HepG2 (cell line): ENCODE measurements around the gene PLXNA3. TPM values are rescaled to one million over a fixed set of nuclear protein-coding genes. Genes with fewer than 3 reads are reported as not detected.

Source experiments
- ATAC-seq: fragments of 200-7000 bp; cut with Tn5 transposase; 3 replicates; pipeline ENCODE4 v1.9.1; 2020; ENCODE audit warnings: mild to moderate bottlenecking, moderate library complexity
- BruUV-seq: library from RNA; stranded (reverse); fragments of 400-500 nt; replicated peaks from 2 replicates; lab custom pipeline; 2021; lab: Mats Ljungman, UMichigan
- CTCF ChIA-PET: fragments of 300-600 bp; formaldehyde crosslinking; extraction: SDS; loops from one replicate; lab custom pipeline; 2021; ENCODE audit warnings: low total read pairs, inconsistent platforms, low intra/inter-chr PET ratio; lab: Yijun Ruan, JAX
- POLR2A ChIA-PET: fragments of 350-600 bp; sonication (Branson Sonifier 250); formaldehyde crosslinking; loops from one replicate; lab custom pipeline; 2020; ENCODE audit warnings: antibody characterized with exemption, inconsistent platforms; lab: Yijun Ruan, JAX
- DNase-seq: peaks from one replicate; pipeline ENCODE4 v3.0.0-alpha.2; 2015; ENCODE audit warnings: low spot score
- FAIRE-seq: peaks from 3 replicates; lab custom pipeline; 2011; peaks lifted over from hg19 to GRCh38; lab: Jason Lieb, UNC
- H2AFZ ChIP-seq: one replicate; pipeline ENCODE4 v1.6.1; 2011; ENCODE audit warnings: low read length, inconsistent platforms
- H3K27ac ChIP-seq: fragments of 300-600 bp; 3 replicates; pipeline ENCODE4 v1.8.0; 2011; ENCODE audit warnings: mixed run types, mild to moderate bottlenecking, mixed read lengths, low read length, inconsistent platforms; ENCODE audit not compliant: insufficient read depth; ENCODE audit errors: extremely low read length
- H3K27me3 ChIP-seq, 2 experiments: fragments of 200-600 bp in 1 of 2; 2 replicates in 1 of 2; 3 replicates in 1 of 2; pipeline versions ENCODE4 v1.6.0 to v1.8.0; 2011; ENCODE audit warnings: low read length in 2 of 2, mild to moderate bottlenecking in 2 of 2, moderate library complexity in 2 of 2, inconsistent platforms in 1 of 2; ENCODE audit not compliant: insufficient read depth in 2 of 2, control insufficient read depth in 1 of 2
- H3K36me3 ChIP-seq, 2 experiments: fragments of 200-600 bp in 1 of 2; replicated peaks in 1 of 2; 2 replicates in 1 of 2; 3 replicates in 1 of 2; pipeline versions ENCODE4 v1.5.1 to v1.8.0; 2011; ENCODE audit warnings: low read length in 2 of 2, inconsistent platforms in 1 of 2; ENCODE audit not compliant: insufficient read depth in 2 of 2, control insufficient read depth in 1 of 2
- H3K4me1 ChIP-seq: 2 replicates; pipeline ENCODE4 v1.5.1; 2012; ENCODE audit warnings: low read length, inconsistent platforms; ENCODE audit not compliant: insufficient read depth
- H3K4me2 ChIP-seq: 2 replicates; pipeline ENCODE4 v1.6.0; 2011; ENCODE audit warnings: low read depth, low read length, inconsistent platforms
- H3K4me3 ChIP-seq, 3 experiments: fragments of 200-600 bp in 1 of 3; sonication (generic), shearing (Covaris generic) in 1 of 3; replicated peaks in 1 of 3; 2 replicates each; pipeline ENCODE4 v1.5.1; 2011 to 2016; ENCODE audit warnings: low read length in 3 of 3, inconsistent platforms in 2 of 3, low read depth in 2 of 3, mild to moderate bottlenecking in 2 of 3, control low read depth in 1 of 3, mixed read lengths in 1 of 3; ENCODE audit not compliant: insufficient read depth in 1 of 3
- H3K79me2 ChIP-seq: one replicate; pipeline ENCODE4 v1.6.1; 2011; ENCODE audit warnings: low read length, inconsistent platforms; ENCODE audit not compliant: insufficient read depth
- H3K9ac ChIP-seq: 2 replicates; pipeline ENCODE4 v1.6.0; 2011; ENCODE audit warnings: mild to moderate bottlenecking, low read depth, low read length, inconsistent platforms; ENCODE audit not compliant: insufficient read depth
- H3K9me3 ChIP-seq: 2 replicates; pipeline ENCODE4 v1.5.1; 2012; ENCODE audit warnings: mild to moderate bottlenecking, low read length
- H4K20me1 ChIP-seq: 2 replicates; pipeline ENCODE4 v1.6.0; 2011; ENCODE audit warnings: inconsistent platforms, mild to moderate bottlenecking, low read length, moderate library complexity; ENCODE audit not compliant: insufficient read depth
- ATM ChIP-seq: fragments of 450-650 bp; IDR thresholded peaks from 2 replicates; pipeline ENCODE4 v1.7.1; 2017; ENCODE audit warnings: mild to moderate bottlenecking, borderline replicate concordance
- FOXM1 ChIP-seq: sonication (generic); formaldehyde crosslinking; IDR thresholded peaks from 2 replicates; pipeline ENCODE4 v1.5.0; 2020; ENCODE audit warnings: missing genetic modification reagents
- GATA4 ChIP-seq: sonication (generic); IDR thresholded peaks from 2 replicates; pipeline ENCODE4 v1.6.1; 2016; ENCODE audit warnings: antibody characterized with exemption, low read depth, borderline replicate concordance
- IRX3 ChIP-seq: sonication (generic); formaldehyde crosslinking; IDR thresholded peaks from 2 replicates; pipeline ENCODE4 v1.8.1; 2023; ENCODE audit warnings: mild to moderate bottlenecking, low read depth, missing genetic modification reagents, borderline replicate concordance
- KDM3A ChIP-seq: IDR thresholded peaks from 2 replicates; pipeline ENCODE4 v1.6.1; 2018; ENCODE audit warnings: low read depth, missing compliant biosample characterization
- NBN ChIP-seq: fragments of 450-650 bp; conservative IDR thresholded peaks from 2 replicates; pipeline ENCODE4 v1.6.1; 2017
- SIX1 ChIP-seq: sonication (generic); formaldehyde crosslinking; IDR thresholded peaks from 2 replicates; pipeline ENCODE4 v1.4.0; 2020; ENCODE audit warnings: missing genetic modification reagents, borderline replicate concordance
- THAP7 ChIP-seq: sonication (generic); formaldehyde crosslinking; IDR thresholded peaks from 2 replicates; pipeline ENCODE4 v1.8.1; 2023; ENCODE audit warnings: mild to moderate bottlenecking, missing genetic modification reagents
- ZNF3 ChIP-seq: IDR thresholded peaks from 2 replicates; pipeline ENCODE4 v1.7.0; 2017; ENCODE audit warnings: inconsistent platforms
- ZNF431 ChIP-seq: sonication (generic); formaldehyde crosslinking; IDR thresholded peaks from 2 replicates; pipeline ENCODE4 v1.9.0; 2022; ENCODE audit warnings: missing genetic modification reagents, low read depth, mild to moderate bottlenecking, borderline replicate concordance
- ZNF749 ChIP-seq: sonication (generic); formaldehyde crosslinking; IDR thresholded peaks from 2 replicates; pipeline ENCODE4 v1.8.0; 2022; ENCODE audit warnings: mild to moderate bottlenecking, missing genetic modification reagents, moderate library complexity, borderline replicate concordance
- ZSCAN12 ChIP-seq: sonication (generic); formaldehyde crosslinking; IDR thresholded peaks from 2 replicates; pipeline ENCODE4 v1.9.0; 2021; ENCODE audit warnings: mild to moderate bottlenecking, missing genetic modification reagents
- whole genome bisulfite sequencing: methylation state at CpG from one replicate; pipeline ENCODE4 v1.1.6; 2017; ENCODE audit warnings: low lambda C conversion rate; 5-methylcytosine and 5-hydroxymethylcytosine counted together
- in situ Hi-C: cut with HindIII; loops from 2 replicates; pipeline ENCODE4 v1.10.0; 2017; ENCODE audit warnings: low pct_unique_long_range_greater_than_20kb; ENCODE audit not compliant: extremely low pct_ligation_motif_present
- intact Hi-C: fragments of 100-400 bp; cut with micrococcal nuclease; formaldehyde crosslinking; loops from one replicate; pipeline ENCODE4 v1.10.0; 2022; ENCODE audit not compliant: unreplicated experiment
- polyA plus RNA-seq, 8 experiments: library from polyadenylated mRNA; depleted of rRNA in 3 of 8; stranded (reverse) in 7 of 8; unstranded in 1 of 8; fragments of >200 nt; fragmentation: Illumina TruSeq in 4 of 8; extraction: Trizol in 4 of 8; gene quantifications; 2 replicates each; pipeline versions ENCODE4 v1.2.1 to v1.2.3, GENCODE V29; 2011 to 2016; ENCODE audit warnings: low read depth in 4 of 8, missing spikeins in 1 of 8, mixed read lengths in 1 of 8; ENCODE audit not compliant: insufficient read depth in 1 of 8
- total RNA-seq, 5 experiments: library from RNA; depleted of rRNA; stranded (reverse); fragments of >200 nt; fragmentation: Illumina TruSeq; extraction: Trizol; gene quantifications; 2 replicates each; pipeline ENCODE4 v1.2.3, GENCODE V29; 2016; ENCODE audit warnings: low read depth in 1 of 5
- TF ChIP-seq, protein P1 (sequence below): sonication (generic); formaldehyde crosslinking; conservative IDR thresholded peaks from 2 replicates; pipeline ENCODE4 v1.8.0; 2022; ENCODE audit warnings: missing genetic modification reagents

The PLXNA3 gene
- total and polyA plus RNA-seq, 2 of the 13 experiments (the other 11 are each of a cell fraction or from before 2014, with no cell fraction given): 5.8 to 20.6 TPM

DNA sequence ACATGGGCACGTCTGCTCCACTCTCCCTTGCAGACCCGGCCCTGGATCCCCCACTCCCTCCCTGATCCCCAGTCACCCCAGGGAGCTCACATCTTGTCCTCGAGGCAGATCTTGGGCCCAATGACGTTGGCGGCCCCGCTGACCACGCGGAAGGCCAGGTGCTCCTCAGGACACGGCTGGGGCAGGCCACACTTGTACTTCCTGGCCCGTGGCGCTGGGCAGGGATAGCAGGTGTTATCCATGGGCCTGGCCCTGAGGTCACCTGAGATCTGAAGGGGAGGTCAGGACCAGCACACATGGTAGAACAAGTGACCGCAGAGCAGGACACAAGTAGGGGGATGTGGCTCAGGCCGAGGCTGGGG lies 50.3 kb downstream of the PLXNA3 start:
- Histone ChIP-seq H3K4me1 (no peaks in the 10 kb centered on the region), H3K36me3 (no peaks in the 10 kb centered on the region), H2AFZ (no peak overlapping the region), H3K27me3 (no peaks in the 10 kb centered on the region), H4K20me1 (no peaks in the 10 kb centered on the region), H3K4me3 (no peak overlapping the region), H3K79me2 (no peaks in the 10 kb centered on the region), H3K9ac (no peak overlapping the region), H3K9me3 (no peaks in the 10 kb centered on the region), H3K4me2 (no peak overlapping the region), H3K27ac (no peak overlapping the region)
- intact Hi-C loops (no loop called here), in situ Hi-C loops (no loop called here)
- DNase-seq (no peak), ATAC-seq (no peak), FAIRE-seq (no peak)
- TF ChIP-seq THAP7 (CRISPR knock-in tag) (no peak), KDM3A (no peak), ZNF431 (CRISPR knock-in tag) (no peak), FOXM1 (CRISPR knock-in tag) (no peak), ATM (no peak), IRX3 (CRISPR knock-in tag) (no peak), ZSCAN12 (CRISPR knock-in tag) (no peak), SIX1 (CRISPR knock-in tag) (no peak), ZNF749 (no peak), NBN (no peak), ZNF3 (CRISPR knock-in tag) (no peak), GATA4 (no peak)
- TF ChIP-seq, protein P1, sequence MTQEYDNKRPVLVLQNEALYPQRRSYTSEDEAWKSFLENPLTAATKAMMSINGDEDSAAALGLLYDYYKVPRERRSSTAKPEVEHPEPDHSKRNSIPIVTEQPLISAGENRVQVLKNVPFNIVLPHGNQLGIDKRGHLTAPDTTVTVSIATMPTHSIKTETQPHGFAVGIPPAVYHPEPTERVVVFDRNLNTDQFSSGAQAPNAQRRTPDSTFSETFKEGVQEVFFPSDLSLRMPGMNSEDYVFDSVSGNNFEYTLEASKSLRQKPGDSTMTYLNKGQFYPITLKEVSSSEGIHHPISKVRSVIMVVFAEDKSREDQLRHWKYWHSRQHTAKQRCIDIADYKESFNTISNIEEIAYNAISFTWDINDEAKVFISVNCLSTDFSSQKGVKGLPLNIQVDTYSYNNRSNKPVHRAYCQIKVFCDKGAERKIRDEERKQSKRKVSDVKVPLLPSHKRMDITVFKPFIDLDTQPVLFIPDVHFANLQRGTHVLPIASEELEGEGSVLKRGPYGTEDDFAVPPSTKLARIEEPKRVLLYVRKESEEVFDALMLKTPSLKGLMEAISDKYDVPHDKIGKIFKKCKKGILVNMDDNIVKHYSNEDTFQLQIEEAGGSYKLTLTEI (CRISPR knock-in tag): no peak
- BruUV-seq: no TSS peak
- POLR2A ChIA-PET: no interaction called here
- CTCF ChIA-PET: no interaction called here
- 100% methylated on average over 2 of the region's 13 CpGs for WGBS
